Measurements from ENCODE around the gene GMNN. TPM values are rescaled to one million over a fixed set of nuclear protein-coding genes. Genes with fewer than 3 reads are reported as not detected.
"Not testable (repeated sequence)": the region's sequence is repeated elsewhere in the genome, so short reads cannot be mapped to it uniquely, and the experiment has no call there.

GMNN gene
- 10 to 100 TPM; 69.2 to 72.6 TPM for total RNA-seq

DNA sequence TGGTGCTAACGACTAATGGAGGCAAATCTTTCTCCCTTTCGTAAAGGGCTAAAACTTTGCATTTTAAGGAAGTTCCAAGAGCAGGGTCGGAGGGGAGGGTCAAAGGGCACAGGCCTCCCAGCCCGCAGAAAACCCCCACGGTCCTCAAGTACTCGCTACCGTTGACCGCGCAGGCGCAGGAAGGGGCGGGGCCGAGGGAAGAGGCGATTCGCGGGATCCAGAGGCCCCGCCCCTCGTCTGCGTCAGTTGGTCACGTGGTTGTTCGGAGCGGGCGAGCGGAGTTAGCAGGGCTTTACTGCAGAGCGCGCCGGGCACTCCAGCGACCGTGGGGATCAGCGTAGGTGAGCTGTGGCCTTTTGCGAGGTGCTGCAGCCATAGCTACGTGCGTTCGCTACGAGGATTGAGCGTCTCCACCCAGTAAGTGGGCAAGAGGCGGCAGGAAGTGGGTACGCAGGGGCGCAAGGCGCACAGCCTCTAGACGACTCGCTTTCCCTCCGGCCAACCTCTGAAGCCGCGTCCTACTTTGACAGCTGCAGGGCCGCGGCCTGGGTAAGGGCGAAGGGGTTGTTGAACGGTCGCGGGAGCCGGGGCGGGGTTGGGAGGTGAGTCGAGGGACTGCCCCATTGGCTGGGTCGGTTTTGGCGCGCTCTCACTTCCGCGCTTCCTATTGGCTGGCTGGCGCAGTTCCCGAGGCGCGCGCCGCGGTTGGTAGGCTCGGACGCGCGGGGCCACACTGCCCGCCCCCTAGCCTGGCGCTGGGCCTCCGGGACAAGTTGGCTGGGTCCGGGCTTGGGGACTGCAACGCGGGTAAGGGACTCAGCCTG is at the start of gene GMNN:
Gene GMNN (plus strand): TSS at position 242 of the 824 bp plus-strand sequence. CDS start 2,310 bp downstream, outside the sequence.
- no peaks in the 10 kb centered on the region for H3K9me3 Mint-ChIP-seq
- H3K4me3 Mint-ChIP-seq, result peak within 1 kb of the TSS; percentile 98
- ChIA-PET CTCF (interaction anchor here (0.7 to 3.4 kb wide), 8 partner anchors 10 to 243 kb away, joined by 3 to 17 read pairs (median 6); partner anchors contain the start of gene C6orf62), POLR2A (interaction anchor here (0.6 to 2.4 kb wide), 22 partner anchors 10 to 296 kb away, joined by 3 to 12 read pairs (median 4); partner anchors contain the start of genes ACOT13, C6orf62 and TDP2)
- DNase-seq (peak; percentile 99), ATAC-seq (peak; percentile 93)
- no peaks in the 10 kb centered on the region for H3K27me3 Mint-ChIP-seq
- TF ChIP-seq, protein P1, sequence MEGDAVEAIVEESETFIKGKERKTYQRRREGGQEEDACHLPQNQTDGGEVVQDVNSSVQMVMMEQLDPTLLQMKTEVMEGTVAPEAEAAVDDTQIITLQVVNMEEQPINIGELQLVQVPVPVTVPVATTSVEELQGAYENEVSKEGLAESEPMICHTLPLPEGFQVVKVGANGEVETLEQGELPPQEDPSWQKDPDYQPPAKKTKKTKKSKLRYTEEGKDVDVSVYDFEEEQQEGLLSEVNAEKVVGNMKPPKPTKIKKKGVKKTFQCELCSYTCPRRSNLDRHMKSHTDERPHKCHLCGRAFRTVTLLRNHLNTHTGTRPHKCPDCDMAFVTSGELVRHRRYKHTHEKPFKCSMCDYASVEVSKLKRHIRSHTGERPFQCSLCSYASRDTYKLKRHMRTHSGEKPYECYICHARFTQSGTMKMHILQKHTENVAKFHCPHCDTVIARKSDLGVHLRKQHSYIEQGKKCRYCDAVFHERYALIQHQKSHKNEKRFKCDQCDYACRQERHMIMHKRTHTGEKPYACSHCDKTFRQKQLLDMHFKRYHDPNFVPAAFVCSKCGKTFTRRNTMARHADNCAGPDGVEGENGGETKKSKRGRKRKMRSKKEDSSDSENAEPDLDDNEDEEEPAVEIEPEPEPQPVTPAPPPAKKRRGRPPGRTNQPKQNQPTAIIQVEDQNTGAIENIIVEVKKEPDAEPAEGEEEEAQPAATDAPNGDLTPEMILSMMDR (IDR thresholded peaks at IDR 0.05), result no peak
- intact Hi-C loops (cut with micrococcal nuclease), result no loop called here
- peaks cover 35% of the 10 kb centered on the region for H3K36me3 Mint-ChIP-seq (ENCODE audit: low read depth)
- peaks cover 23% of the 10 kb centered on the region for H3K4me1 Mint-ChIP-seq (ENCODE audit: low read depth)
- peak within 1 kb of the TSS; percentile 100 for H3K27ac Mint-ChIP-seq

DNA sequence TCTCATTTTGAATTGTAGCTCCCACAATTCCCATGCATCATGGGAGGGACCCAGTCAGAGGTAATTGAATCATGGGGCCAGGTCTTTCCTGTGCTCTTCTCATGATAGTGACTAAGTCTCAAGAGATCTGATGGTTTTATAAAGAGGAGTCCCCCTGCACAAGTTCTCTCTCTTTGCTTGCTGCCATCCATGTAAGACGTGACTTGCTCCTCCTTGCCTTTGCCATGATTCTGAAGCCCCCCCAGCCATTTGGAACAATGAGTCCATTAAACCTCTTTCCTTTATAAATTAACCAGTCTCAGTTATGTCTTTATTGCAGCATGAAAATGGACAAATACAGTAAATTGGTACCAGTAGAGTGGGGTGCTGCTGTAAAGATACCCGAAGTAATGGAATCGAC is 44.1 kb upstream of the GMNN start:
- H3K36me3 Mint-ChIP-seq (ENCODE audit: low read depth); DNase-seq; ATAC-seq; H3K27me3 Mint-ChIP-seq; H3K4me1 Mint-ChIP-seq (ENCODE audit: low read depth); POLR2A ChIA-PET; H3K4me3 Mint-ChIP-seq; intact Hi-C loops (cut with micrococcal nuclease); H3K27ac Mint-ChIP-seq: not testable (repeated sequence)
- peaks cover 17% of the 10 kb centered on the region for H3K9me3 Mint-ChIP-seq
- CTCF ChIA-PET, result interaction anchor here (1.1 to 1.4 kb wide), 2 partner anchors 14 to 36 kb away, joined by 3 to 4 read pairs; no protein-coding TSS in a partner anchor

DNA sequence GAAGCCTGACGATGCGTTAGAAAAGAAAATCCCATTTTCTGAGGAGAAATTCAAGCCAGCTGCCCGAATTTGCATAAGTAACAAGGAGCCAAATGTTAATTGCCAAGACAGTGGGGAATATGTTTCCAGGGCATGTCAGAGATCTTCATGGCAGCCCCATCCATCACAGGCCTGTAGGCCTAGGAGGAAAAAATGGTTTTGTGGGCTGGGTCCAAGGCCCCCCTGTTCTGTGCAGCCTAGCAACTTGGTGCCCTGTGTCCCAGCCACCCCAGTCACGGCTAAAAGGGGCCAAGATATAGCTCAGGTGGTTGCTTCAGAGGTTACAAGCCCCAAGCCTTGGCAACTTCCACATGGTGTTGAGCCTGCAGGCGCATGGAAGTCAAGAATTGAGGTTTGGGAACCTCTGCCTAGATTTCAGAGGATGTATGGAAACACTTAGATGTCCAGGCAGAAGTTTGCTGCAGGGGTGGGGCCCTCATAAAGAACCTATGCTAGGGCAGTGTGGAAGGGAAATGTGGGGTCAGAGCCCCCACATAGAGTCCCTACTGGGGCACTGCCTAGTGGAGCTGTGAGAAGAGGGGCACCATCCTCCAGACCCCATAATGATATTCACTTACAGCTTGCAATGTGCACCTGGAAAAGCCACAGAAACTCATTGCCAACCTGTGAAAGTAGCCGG is 43.1 kb upstream of the GMNN start:
- H3K4me3 Mint-ChIP-seq; POLR2A ChIA-PET; DNase-seq; H3K27me3 Mint-ChIP-seq; CTCF ChIA-PET; ATAC-seq; H3K4me1 Mint-ChIP-seq (ENCODE audit: low read depth); intact Hi-C loops (cut with micrococcal nuclease); H3K36me3 Mint-ChIP-seq (ENCODE audit: low read depth); H3K27ac Mint-ChIP-seq: not testable (repeated sequence)
- peaks cover 17% of the 10 kb centered on the region for H3K9me3 Mint-ChIP-seq

DNA sequence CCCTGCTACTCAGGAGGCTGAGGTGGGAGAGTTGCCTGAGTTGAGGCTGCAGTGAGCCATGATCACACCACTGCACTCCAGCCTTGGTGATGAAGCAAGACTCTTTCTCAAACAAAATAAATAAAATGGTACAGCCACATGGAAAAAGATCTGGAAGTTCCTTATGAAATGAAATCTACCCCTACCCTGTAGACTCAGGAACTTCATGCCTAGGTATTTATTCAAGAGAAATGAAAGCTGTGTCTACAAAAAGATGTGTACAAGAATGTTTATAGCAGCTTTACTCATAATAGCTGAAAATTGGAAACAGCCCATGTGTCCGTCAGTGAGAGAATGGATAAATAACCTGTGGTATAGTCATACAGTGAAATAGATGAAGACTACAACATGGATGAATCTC is 40.6 kb upstream of the GMNN start:
- ATAC-seq, result no peak
- ChIA-PET POLR2A (interaction anchor here (0.6 to 1.5 kb wide), 2 partner anchors 9 to 66 kb away, joined by 3 to 4 read pairs; no protein-coding TSS in a partner anchor), CTCF (interaction anchor here (1.2 kb wide), 1 partner anchor 25 kb away, joined by 6 read pairs; no protein-coding TSS in a partner anchor)
- intact Hi-C loops (cut with micrococcal nuclease), result no loop called here
- Mint-ChIP-seq H3K36me3 (ENCODE audit: low read depth) (peaks cover 4% of the 10 kb centered on the region), H3K4me1 (ENCODE audit: low read depth) (peaks cover 3% of the 10 kb centered on the region), H3K4me3 (no peak overlapping the region), H3K27me3 (no peaks in the 10 kb centered on the region), H3K9me3 (peaks cover 17% of the 10 kb centered on the region), H3K27ac (no peak overlapping the region)
- DNase-seq, result no peak
- TF ChIP-seq, protein P1 (IDR thresholded peaks at IDR 0.05), result no peak

- H3K4me3 Mint-ChIP-seq; DNase-seq; H3K27me3 Mint-ChIP-seq; intact Hi-C loops (cut with micrococcal nuclease); ATAC-seq; H3K4me1 Mint-ChIP-seq (ENCODE audit: low read depth); H3K27ac Mint-ChIP-seq; H3K36me3 Mint-ChIP-seq (ENCODE audit: low read depth): not testable (repeated sequence)
- TF ChIP-seq, protein P1 (IDR thresholded peaks at IDR 0.05), result peak; percentile 19
- POLR2A ChIA-PET, result interaction anchor here (0.6 to 1.5 kb wide), 3 partner anchors 8 to 65 kb away, joined by 3 to 4 read pairs (median 3); no protein-coding TSS in a partner anchor
- peaks cover 17% of the 10 kb centered on the region for H3K9me3 Mint-ChIP-seq
- CTCF ChIA-PET, result interaction anchor here (1.5 kb wide), 1 partner anchor 11 kb away, joined by 3 read pairs; no protein-coding TSS in a partner anchor
Observed at GRCh38 chr6:24734710-24735109, 40.0 kb upstream of the GMNN start.

All from activated CD8-positive, alpha-beta T cell treated with anti-CD3 and anti-CD28 coated beads for 36 hours (primary cell).